ENCODE measurements around the gene ETF1.
A peak's percentile ranks its signal among the peaks of the same experiment; 100 is the strongest.
"Not testable (repeated sequence)": the region's sequence is repeated elsewhere in the genome, so short reads cannot be mapped to it uniquely, and the experiment has no call there.

ETF1 gene

GRCh38 chr5:138482638-138483037, 60.4 kb downstream of the ETF1 start:
- H3K4me3 ChIP-seq (replicated peaks; ENCODE audit: low read depth, low read length), result no peak overlapping the region
- no peak for TF ChIP-seq CTCF (IDR thresholded peaks at IDR 0.05; ENCODE audit: low read length, missing control alignments)
- no peak for DNase-seq (ENCODE audit: low read depth)

GRCh38 chr5:138476918-138477317, 66.1 kb downstream of the ETF1 start:
- H3K4me3 ChIP-seq (replicated peaks; ENCODE audit: low read depth, low read length), result no peak overlapping the region
- no peak for DNase-seq (ENCODE audit: low read depth)
- no peak for TF ChIP-seq CTCF (IDR thresholded peaks at IDR 0.05; ENCODE audit: low read length, missing control alignments)

GRCh38 chr5:138473151-138473550, 69.9 kb downstream of the ETF1 start:
- not testable (repeated sequence) for DNase-seq (ENCODE audit: low read depth); H3K4me3 ChIP-seq (replicated peaks; ENCODE audit: low read depth, low read length)

- H3K4me3 ChIP-seq (replicated peaks; ENCODE audit: low read depth, low read length), result no peak overlapping the region
- no peak for DNase-seq (ENCODE audit: low read depth)
- TF ChIP-seq CTCF (IDR thresholded peaks at IDR 0.05; ENCODE audit: low read length, missing control alignments), result no peak
These were observed 70.7 kb downstream of the ETF1 start for GRCh38 chr5:138472353-138472752.

- H3K4me3 ChIP-seq (replicated peaks; ENCODE audit: low read depth, low read length), result no peak overlapping the region
- no peak for DNase-seq (ENCODE audit: low read depth)
- TF ChIP-seq CTCF (IDR thresholded peaks at IDR 0.05; ENCODE audit: low read length, missing control alignments), result no peak
These were observed 72.0 kb downstream of the ETF1 start for GRCh38 chr5:138471052-138471361.

- TF ChIP-seq CTCF (IDR thresholded peaks at IDR 0.05; ENCODE audit: low read length, missing control alignments), result no peak
- H3K4me3 ChIP-seq (replicated peaks; ENCODE audit: low read depth, low read length), result no peak overlapping the region
- DNase-seq (ENCODE audit: low read depth), result no peak
These were observed 72.5 kb downstream of the ETF1 start for GRCh38 chr5:138470322-138471051.

GRCh38 chr5:138469540-138470321, 73.3 kb downstream of the ETF1 start:
- no peak overlapping the region for H3K4me3 ChIP-seq (replicated peaks; ENCODE audit: low read depth, low read length)
- no peak for TF ChIP-seq CTCF (IDR thresholded peaks at IDR 0.05; ENCODE audit: low read length, missing control alignments)
- DNase-seq (ENCODE audit: low read depth), result peak; percentile 93
